GM21367 (cell line): Measurements from ENCODE around the gene GDPD2.

ENCODE experiments used
- ATAC-seq: cut with Tn5 transposase; IDR thresholded peaks from one replicate; pipeline ENCODE4 v1.9.1; 2021; ENCODE audit not compliant: unreplicated experiment

Gene GDPD2

GRCh38 chrX:70437921-70438665 lies 15.0 kb downstream of the GDPD2 start:
- no peak for ATAC-seq

GRCh38 chrX:70439016-70439415 lies 15.9 kb downstream of the GDPD2 start:
- ATAC-seq: no peak

- ATAC-seq: no peak
Observed at GRCh38 chrX:70442224-70442623, 19.1 kb downstream of the GDPD2 start.

- no peak for ATAC-seq
Observed at GRCh38 chrX:70444326-70444945, 21.3 kb downstream of the GDPD2 start, which contains the start of gene DLG3. Gene DLG3, plus strand, starts transcription at chrX:70444835. Its CDS starts 367 bp downstream, at chrX:70445202.

GRCh38 chrX:70444946-70445656 lies 22.0 kb downstream of the GDPD2 start:
- no peak for ATAC-seq

- ATAC-seq: no peak
Observed at GRCh38 chrX:70445951-70446350, 22.8 kb downstream of the GDPD2 start.

- no peak for ATAC-seq
Observed at GRCh38 chrX:70446380-70447350, 23.6 kb downstream of the GDPD2 start.

- ATAC-seq: no peak
Observed at GRCh38 chrX:70449457-70449966, 26.4 kb downstream of the GDPD2 start.

GRCh38 chrX:70452143-70452733 lies 29.1 kb downstream of the GDPD2 start:
- no peak for ATAC-seq

GRCh38 chrX:70453024-70453618 lies 30.0 kb downstream of the GDPD2 start:
- no peak for ATAC-seq

- peak; percentile 42 for ATAC-seq
Observed at GRCh38 chrX:70454441-70455365, 31.6 kb downstream of the GDPD2 start.

GRCh38 chrX:70455366-70456202 lies 32.5 kb downstream of the GDPD2 start:
- no peak for ATAC-seq

GRCh38 chrX:70456256-70456655 lies 33.1 kb downstream of the GDPD2 start:
- ATAC-seq: no peak

GRCh38 chrX:70461026-70461425 lies 37.9 kb downstream of the GDPD2 start:
- no peak for ATAC-seq

- no peak for ATAC-seq
Observed at GRCh38 chrX:70464051-70464450, 40.9 kb downstream of the GDPD2 start.

GRCh38 chrX:70466968-70467367 lies 43.9 kb downstream of the GDPD2 start:
- no peak for ATAC-seq

GRCh38 chrX:70468709-70469108 lies 45.6 kb downstream of the GDPD2 start:
- no peak for ATAC-seq

GRCh38 chrX:70470850-70471289 lies 47.8 kb downstream of the GDPD2 start:
- peak; percentile 57 for ATAC-seq
